Endodermal cell (in vitro differentiated cells): ENCODE measurements around the gene ETAA1. TPM values are rescaled to one million over a fixed set of nuclear protein-coding genes. Genes with fewer than 3 reads are reported as not detected.

ENCODE experiments used
- DNase-seq: peaks from one replicate; pipeline ENCODE4 v3.0.0-alpha.2; 2017
- H3K27ac ChIP-seq: 2 replicates; pipeline ENCODE4 v1.5.1; 2013; ENCODE audit warnings: mild to moderate bottlenecking, low read depth, low read length, moderate library complexity
- H3K27me3 ChIP-seq: 2 replicates; pipeline ENCODE4 v1.6.1; 2013; ENCODE audit warnings: mild to moderate bottlenecking, low read length, moderate library complexity; ENCODE audit not compliant: insufficient read depth, control insufficient read depth, poor library complexity, severe bottlenecking
- H3K36me3 ChIP-seq: 2 replicates; pipeline ENCODE4 v1.7.0; 2013; ENCODE audit warnings: mild to moderate bottlenecking, low read length, moderate library complexity; ENCODE audit not compliant: control insufficient read depth, insufficient read depth
- H3K4me1 ChIP-seq: one replicate; pipeline ENCODE4 v1.7.0; 2013; ENCODE audit warnings: low read length; ENCODE audit not compliant: control insufficient read depth, insufficient read depth
- H3K4me3 ChIP-seq: 2 replicates; pipeline ENCODE4 v1.5.1; 2013; ENCODE audit warnings: mild to moderate bottlenecking, low read length, moderate library complexity
- H3K9ac ChIP-seq: 2 replicates; pipeline ENCODE4 v1.6.1; 2013; ENCODE audit warnings: mild to moderate bottlenecking, low read length, moderate library complexity; ENCODE audit not compliant: poor library complexity, severe bottlenecking; ENCODE audit errors: extremely low read depth
- H3K9me3 ChIP-seq: 2 replicates; pipeline ENCODE4 v1.6.1; 2013; ENCODE audit warnings: mild to moderate bottlenecking, low read length, moderate library complexity; ENCODE audit not compliant: control insufficient read depth
- H3K27ac Mint-ChIP-seq: 2 replicates; pipeline ENCODE4 v1.8.0; 2020; ENCODE audit warnings: mixed read lengths
- H3K27me3 Mint-ChIP-seq: 2 replicates; pipeline ENCODE4 v1.8.0; 2021; ENCODE audit warnings: mild to moderate bottlenecking, mixed read lengths; ENCODE audit not compliant: insufficient read depth
- H3K36me3 Mint-ChIP-seq: 2 replicates; pipeline ENCODE4 v1.8.0; 2020; ENCODE audit warnings: low read depth, mixed read lengths
- H3K4me1 Mint-ChIP-seq: 2 replicates; pipeline ENCODE4 v1.8.0; 2020; ENCODE audit warnings: mixed read lengths
- H3K4me3 Mint-ChIP-seq: 2 replicates; pipeline ENCODE4 v1.8.0; 2020; ENCODE audit warnings: mild to moderate bottlenecking, moderate library complexity, mixed read lengths
- H3K9me3 Mint-ChIP-seq: 2 replicates; pipeline ENCODE4 v1.8.0; 2020; ENCODE audit warnings: mild to moderate bottlenecking, mixed read lengths
- WGBS, 2 experiments: methylation state at CpG; one replicate each; pipeline versions ENCODE4 v1.1.5 to v1.1.7; 2013; ENCODE audit warnings: missing lambda C conversion rate in 2 of 2, mixed read lengths in 1 of 2; ENCODE audit not compliant: insufficient coverage in 1 of 2, insufficient read length in 1 of 2; 5-methylcytosine and 5-hydroxymethylcytosine counted together
- total RNA-seq, 2 donors: library from RNA; stranded (reverse); fragmentation: NEBNext Ultra II Directional in 1 of 2; extraction: Animal tissue kit (Norgen Biotek cat#: 25700) in 1 of 2; gene quantifications; 2 replicates in 1 of 2; 3 replicates in 1 of 2; pipeline ENCODE4 v1.2.1, GENCODE V29; 2021
- TF ChIP-seq, protein P1 (sequence below): fragments of 200-600 bp; sonication (generic); conservative IDR thresholded peaks from 2 replicates; pipeline ENCODE4 v1.5.0; 2021; ENCODE audit warnings: antibody characterized with exemption, mild to moderate bottlenecking

ETAA1 gene
- total RNA-seq, 2 donors from 2014 or later, result 18.9 to 21.3 TPM

DNA sequence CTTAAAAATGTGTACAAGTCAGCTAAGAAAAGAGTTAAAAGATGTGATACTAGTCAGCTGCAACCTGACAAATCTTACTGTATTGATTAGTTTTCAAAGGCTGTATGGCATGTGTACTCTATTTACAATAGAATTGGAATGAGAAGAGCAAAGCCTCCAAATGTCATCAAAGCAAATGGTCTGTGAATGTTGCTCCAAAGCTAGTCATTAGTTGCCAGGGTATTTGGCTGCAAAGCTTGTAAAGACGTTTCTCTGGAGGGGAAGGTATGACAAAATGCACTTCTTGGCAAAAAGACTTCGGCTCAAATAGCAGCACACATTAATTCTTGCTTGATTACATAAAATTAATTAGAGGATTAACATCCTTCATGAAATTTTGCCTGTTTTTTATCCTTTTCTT lies 59.3 kb downstream of the ETAA1 start:
- 75 to 80% methylated on average over 2 of the region's 2 CpGs for WGBS, 2 experiments
- no peak overlapping the region for H3K27ac Mint-ChIP-seq

DNA sequence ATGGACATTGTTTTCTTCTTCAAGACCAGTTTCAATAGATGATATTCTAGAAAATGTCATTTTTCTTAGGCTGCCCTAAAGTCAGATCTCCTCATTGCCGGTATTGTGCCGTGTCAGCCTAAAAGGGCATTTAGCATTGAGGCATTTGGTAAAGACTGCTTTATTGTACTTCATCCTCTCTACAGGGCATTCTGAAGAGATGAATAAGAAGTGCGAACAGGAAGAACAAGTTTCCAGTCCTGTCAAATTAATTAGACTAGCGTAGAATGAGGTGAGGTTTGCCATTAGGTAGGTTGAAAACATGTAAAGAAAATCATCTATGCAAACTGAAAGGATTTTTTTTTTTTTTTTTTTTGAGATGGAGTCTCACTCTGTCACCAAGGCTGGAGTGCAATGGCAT lies 60.6 kb downstream of the ETAA1 start:
- Mint-ChIP-seq H3K27me3 (no peaks in the 10 kb centered on the region), H3K4me1 (peaks cover 5% of the 10 kb centered on the region), H3K36me3 (no peaks in the 10 kb centered on the region), H3K9me3 (no peaks in the 10 kb centered on the region), H3K27ac (no peak overlapping the region), H3K4me3 (no peak overlapping the region)
- Histone ChIP-seq H3K36me3 (no peaks in the 10 kb centered on the region), H3K9me3 (no peaks in the 10 kb centered on the region), H3K27ac (no peak overlapping the region), H3K4me1 (no peaks in the 10 kb centered on the region), H3K4me3 (no peak overlapping the region), H3K27me3 (no peaks in the 10 kb centered on the region), H3K9ac (no peak overlapping the region)
- TF ChIP-seq, protein P1, sequence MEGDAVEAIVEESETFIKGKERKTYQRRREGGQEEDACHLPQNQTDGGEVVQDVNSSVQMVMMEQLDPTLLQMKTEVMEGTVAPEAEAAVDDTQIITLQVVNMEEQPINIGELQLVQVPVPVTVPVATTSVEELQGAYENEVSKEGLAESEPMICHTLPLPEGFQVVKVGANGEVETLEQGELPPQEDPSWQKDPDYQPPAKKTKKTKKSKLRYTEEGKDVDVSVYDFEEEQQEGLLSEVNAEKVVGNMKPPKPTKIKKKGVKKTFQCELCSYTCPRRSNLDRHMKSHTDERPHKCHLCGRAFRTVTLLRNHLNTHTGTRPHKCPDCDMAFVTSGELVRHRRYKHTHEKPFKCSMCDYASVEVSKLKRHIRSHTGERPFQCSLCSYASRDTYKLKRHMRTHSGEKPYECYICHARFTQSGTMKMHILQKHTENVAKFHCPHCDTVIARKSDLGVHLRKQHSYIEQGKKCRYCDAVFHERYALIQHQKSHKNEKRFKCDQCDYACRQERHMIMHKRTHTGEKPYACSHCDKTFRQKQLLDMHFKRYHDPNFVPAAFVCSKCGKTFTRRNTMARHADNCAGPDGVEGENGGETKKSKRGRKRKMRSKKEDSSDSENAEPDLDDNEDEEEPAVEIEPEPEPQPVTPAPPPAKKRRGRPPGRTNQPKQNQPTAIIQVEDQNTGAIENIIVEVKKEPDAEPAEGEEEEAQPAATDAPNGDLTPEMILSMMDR, result no peak
- WGBS, 2 experiments, result 72 to 100% methylated on average over 3 to 4 of the region's 4 CpGs
- no peak for DNase-seq

More for the DNA sequence above, 59.3 kb downstream of the ETAA1 start:
- Mint-ChIP-seq H3K9me3 (no peaks in the 10 kb centered on the region), H3K36me3 (no peaks in the 10 kb centered on the region), H3K4me3 (no peak overlapping the region), H3K4me1 (peaks cover 5% of the 10 kb centered on the region), H3K27me3 (no peaks in the 10 kb centered on the region)
- no peaks in the 10 kb centered on the region for H3K36me3 ChIP-seq
- no peak for DNase-seq
- H3K27ac ChIP-seq, result no peak overlapping the region
- H3K9ac ChIP-seq, result no peak overlapping the region
- no peaks in the 10 kb centered on the region for H3K9me3 ChIP-seq
- no peak overlapping the region for H3K4me3 ChIP-seq
- TF ChIP-seq, protein P1, result no peak
- H3K4me1 ChIP-seq, result no peaks in the 10 kb centered on the region
- no peaks in the 10 kb centered on the region for H3K27me3 ChIP-seq

DNA sequence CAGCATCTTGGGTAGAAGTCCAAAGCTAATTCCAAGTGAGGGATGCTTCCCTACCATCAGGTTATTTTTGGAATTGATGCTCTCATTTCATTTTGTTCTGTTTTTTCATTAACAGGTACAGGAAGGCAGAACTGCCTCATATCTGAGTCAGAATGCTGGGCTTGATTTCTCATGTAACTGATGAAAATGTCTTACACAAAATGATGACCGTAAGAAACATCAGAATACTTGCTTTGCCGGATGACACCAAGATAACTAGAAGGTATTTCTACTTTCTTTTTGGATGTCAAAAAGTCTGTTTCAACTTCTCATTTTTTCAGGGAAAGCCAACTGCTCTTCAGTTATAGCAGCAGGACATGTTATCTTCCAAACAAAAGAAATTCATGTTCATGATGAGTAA lies 62.6 kb downstream of the ETAA1 start:
- H3K27me3 ChIP-seq, result no peaks in the 10 kb centered on the region
- no peaks in the 10 kb centered on the region for H3K27me3 Mint-ChIP-seq
- peaks cover 7% of the 10 kb centered on the region for H3K4me1 Mint-ChIP-seq
- H3K9ac ChIP-seq, result no peak overlapping the region
- no peaks in the 10 kb centered on the region for H3K36me3 ChIP-seq
- no peak overlapping the region for H3K4me3 ChIP-seq
- no peaks in the 10 kb centered on the region for H3K4me1 ChIP-seq
- H3K9me3 Mint-ChIP-seq, result no peaks in the 10 kb centered on the region
- no peak overlapping the region for H3K27ac ChIP-seq
- no peaks in the 10 kb centered on the region for H3K36me3 Mint-ChIP-seq
- WGBS, 2 experiments, result 96 to 100% methylated on average over 2 of the region's 2 CpGs
- TF ChIP-seq, protein P1, result no peak
- no peak overlapping the region for H3K4me3 Mint-ChIP-seq
- no peak overlapping the region for H3K27ac Mint-ChIP-seq
- DNase-seq, result no peak
- no peaks in the 10 kb centered on the region for H3K9me3 ChIP-seq
